ENCODE data around the gene AFP.

DNA sequence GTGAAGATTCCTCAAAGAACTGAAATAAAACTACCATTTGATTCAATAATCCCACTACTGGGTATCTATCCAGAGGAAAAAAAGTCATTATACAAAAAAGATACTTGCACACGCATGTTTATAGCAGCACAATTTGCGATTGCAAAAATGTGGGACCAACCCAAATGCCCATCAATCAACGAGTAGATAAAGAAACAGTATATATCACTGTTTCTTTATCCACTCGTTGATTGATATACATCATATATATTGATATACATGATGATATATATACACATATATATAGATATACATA is 13.6 kb upstream of the AFP start:
- TF ChIP-seq, protein P1, sequence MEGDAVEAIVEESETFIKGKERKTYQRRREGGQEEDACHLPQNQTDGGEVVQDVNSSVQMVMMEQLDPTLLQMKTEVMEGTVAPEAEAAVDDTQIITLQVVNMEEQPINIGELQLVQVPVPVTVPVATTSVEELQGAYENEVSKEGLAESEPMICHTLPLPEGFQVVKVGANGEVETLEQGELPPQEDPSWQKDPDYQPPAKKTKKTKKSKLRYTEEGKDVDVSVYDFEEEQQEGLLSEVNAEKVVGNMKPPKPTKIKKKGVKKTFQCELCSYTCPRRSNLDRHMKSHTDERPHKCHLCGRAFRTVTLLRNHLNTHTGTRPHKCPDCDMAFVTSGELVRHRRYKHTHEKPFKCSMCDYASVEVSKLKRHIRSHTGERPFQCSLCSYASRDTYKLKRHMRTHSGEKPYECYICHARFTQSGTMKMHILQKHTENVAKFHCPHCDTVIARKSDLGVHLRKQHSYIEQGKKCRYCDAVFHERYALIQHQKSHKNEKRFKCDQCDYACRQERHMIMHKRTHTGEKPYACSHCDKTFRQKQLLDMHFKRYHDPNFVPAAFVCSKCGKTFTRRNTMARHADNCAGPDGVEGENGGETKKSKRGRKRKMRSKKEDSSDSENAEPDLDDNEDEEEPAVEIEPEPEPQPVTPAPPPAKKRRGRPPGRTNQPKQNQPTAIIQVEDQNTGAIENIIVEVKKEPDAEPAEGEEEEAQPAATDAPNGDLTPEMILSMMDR (IDR thresholded peaks at IDR 0.05) = no peak
- TF ChIP-seq POLR2A (IDR thresholded peaks at IDR 0.05) = no peak
